ENCODE data around the gene CDK13.
"Not testable (repeated sequence)": the region's sequence is repeated elsewhere in the genome, so short reads cannot be mapped to it uniquely, and the experiment has no call there.

The CDK13 gene

GRCh38 chr7:40105879-40106473, 155.9 kb downstream of the CDK13 start:
- DNase-seq: no peak

DNA sequence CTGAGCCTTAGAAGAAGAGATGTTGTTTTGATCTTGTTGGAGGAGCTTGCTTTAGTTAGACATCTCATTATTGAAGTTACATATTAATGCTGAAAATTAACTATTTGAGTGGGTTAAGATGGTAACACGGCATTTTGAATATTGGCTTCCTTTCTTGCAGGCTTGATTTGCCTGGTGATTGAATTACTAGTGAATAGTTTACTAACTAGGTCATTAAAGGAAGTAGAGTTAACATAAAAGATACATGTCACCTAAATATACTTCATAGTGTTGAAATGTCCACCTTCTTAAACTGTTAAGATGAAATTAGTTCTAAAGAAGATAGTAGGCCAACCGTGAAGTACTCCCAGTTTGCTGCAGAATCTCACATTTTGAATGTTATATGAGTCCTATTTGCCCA, 165.9 kb downstream of the CDK13 start:
- DNase-seq: no peak

GRCh38 chr7:40117199-40117598, 167.1 kb downstream of the CDK13 start:
- DNase-seq: not testable (repeated sequence)

DNA sequence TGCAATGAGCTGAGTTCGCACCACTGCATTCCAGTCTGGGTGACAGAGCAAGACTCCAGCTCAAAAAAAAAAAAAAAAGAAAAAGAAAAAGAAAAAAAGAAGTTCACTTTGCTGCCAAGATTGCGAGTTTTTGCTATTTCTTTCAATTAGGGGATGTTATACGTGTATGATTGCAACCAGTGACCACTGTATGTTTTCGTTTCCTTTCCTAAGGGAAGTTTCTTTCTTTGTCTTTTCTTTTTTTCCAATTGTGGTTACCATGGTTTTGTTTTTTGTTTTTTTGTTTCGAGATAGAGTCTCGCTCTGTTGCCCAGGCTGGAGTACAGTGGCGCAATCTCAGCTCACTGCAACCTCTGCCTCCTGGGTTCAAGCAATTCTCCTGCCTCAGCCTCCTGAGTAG, 168.1 kb downstream of the CDK13 start:
- DNase-seq: not testable (repeated sequence)

- DNase-seq: no peak
Measured at GRCh38 chr7:40120020-40120419, 170.0 kb downstream of the CDK13 start.

- DNase-seq: not testable (repeated sequence)
Measured at GRCh38 chr7:40122100-40122939, 172.3 kb downstream of the CDK13 start.

- DNase-seq: no peak
Measured at GRCh38 chr7:40122940-40123254, 172.8 kb downstream of the CDK13 start.

DNA sequence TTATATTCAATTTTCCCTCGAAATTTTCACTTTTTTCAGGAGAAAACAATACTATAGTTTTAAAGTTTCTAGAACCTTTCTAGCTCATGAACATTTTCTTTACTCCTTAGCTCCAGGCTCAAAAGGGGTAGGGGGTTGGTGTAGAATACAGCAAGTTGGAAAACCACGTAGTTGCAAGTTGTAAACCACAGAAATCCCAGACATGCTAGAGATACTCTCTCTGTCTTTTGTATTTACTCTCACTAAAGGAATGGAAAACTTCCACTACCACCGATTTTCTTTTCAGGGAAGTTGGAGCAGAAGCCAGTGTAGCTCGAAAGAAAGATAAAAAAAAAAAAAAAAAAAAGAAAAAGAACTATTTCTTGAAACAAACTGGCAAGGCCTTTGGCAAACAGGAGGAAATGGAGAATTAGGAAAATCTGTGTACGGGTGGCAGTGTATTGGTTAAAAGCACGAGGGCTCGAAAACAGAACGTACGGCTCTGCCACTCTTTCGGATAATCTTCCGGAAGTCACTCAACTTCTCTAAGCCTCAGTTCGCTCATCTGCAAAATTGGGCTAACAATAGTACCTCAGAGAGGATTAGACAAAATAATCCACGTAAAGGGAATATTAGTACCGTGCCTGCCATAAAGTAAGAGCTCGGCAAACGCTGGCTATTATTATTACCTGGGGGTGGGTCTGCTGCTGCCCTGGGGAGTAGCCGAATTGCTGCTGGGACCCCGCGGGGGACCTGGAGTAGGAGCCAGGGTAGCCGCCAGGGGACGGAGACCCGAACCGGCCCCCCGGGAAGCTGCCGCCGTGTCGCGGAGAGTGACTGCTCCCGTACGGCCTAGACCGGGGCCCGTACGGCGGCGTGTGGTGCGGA, 183.7 kb downstream of the CDK13 start:
- DNase-seq: no peak

GRCh38 chr7:40134428-40135316, 184.6 kb downstream of the CDK13 start, which contains the start of the genes MPLKIP and SUGCT:
TSS of gene MPLKIP (minus strand) at chr7:40134622. CDS start at chr7:40134567, 55 bp downstream.
TSS of gene SUGCT (plus strand) at chr7:40135005.
- peak; percentile 85 for DNase-seq

- DNase-seq: no peak
Measured at GRCh38 chr7:40135317-40135610, 185.2 kb downstream of the CDK13 start.

GRCh38 chr7:40137563-40137962, 187.5 kb downstream of the CDK13 start:
- no peak for DNase-seq

DNA sequence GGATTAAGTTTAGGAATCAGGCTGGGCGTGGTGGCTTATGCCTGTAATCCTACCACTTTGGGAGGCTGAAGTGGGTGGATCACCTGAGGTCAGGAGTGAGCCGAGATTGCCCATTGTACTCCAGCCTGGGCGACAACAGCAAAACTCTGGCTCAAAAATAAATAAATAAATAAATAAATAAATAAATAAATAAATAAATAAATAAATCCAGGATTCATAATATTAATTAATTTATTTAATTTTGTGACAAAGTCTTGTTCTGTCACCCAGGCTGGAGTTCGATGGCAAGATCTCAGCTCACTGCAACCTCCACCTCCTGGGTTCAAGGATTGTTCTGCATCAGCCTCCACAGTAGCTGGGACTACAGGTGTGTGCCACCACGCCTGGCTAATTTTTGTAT, 188.9 kb downstream of the CDK13 start:
- no peak for DNase-seq

GRCh38 chr7:40139891-40140290, 189.8 kb downstream of the CDK13 start:
- DNase-seq: not testable (repeated sequence)

GRCh38 chr7:40141916-40142315, 191.9 kb downstream of the CDK13 start:
- DNase-seq: not testable (repeated sequence)

- not testable (repeated sequence) for DNase-seq
Measured at GRCh38 chr7:40145596-40146130, 195.6 kb downstream of the CDK13 start.

- DNase-seq: no peak
Measured at GRCh38 chr7:40147371-40148246, 197.6 kb downstream of the CDK13 start.

- DNase-seq: not testable (repeated sequence)
Measured at GRCh38 chr7:40148247-40148580, 198.2 kb downstream of the CDK13 start.

GRCh38 chr7:40148671-40149070, 198.6 kb downstream of the CDK13 start:
- no peak for DNase-seq

All from GOT3 (cell line).